GM12878 (cell line): ENCODE results near the gene IRF1. TPM values are rescaled to one million over a fixed set of nuclear protein-coding genes. Genes with fewer than 3 reads are reported as not detected.

ENCODE experiments used
- BCL11A ChIP-seq: IDR thresholded peaks from 2 replicates; pipeline ENCODE4 v1.6.1; 2011; ENCODE audit warnings: low read depth, low read length
- BRCA1 ChIP-seq: IDR thresholded peaks from 2 replicates; pipeline ENCODE4 v1.6.1; 2011; ENCODE audit warnings: low read depth, low read length, improper control_type of control experiment
- CHD1 ChIP-seq: IDR thresholded peaks from 2 replicates; pipeline ENCODE4 v1.6.1; 2012; ENCODE audit warnings: low read depth, low read length, improper control_type of control experiment
- CHD2 ChIP-seq: IDR thresholded peaks from 2 replicates; pipeline ENCODE4 v1.6.1; 2011; ENCODE audit warnings: low read depth, low read length, improper control_type of control experiment, borderline replicate concordance
- EP300 ChIP-seq, 2 experiments: fragments of 150-350 bp in 1 of 2; IDR thresholded peaks; 2 replicates each; pipeline ENCODE4 v1.6.1; 2011 to 2012; ENCODE audit warnings: low read depth in 2 of 2, low read length in 2 of 2, borderline replicate concordance in 1 of 2, improper control_type of control experiment in 1 of 2, inconsistent platforms in 1 of 2; ENCODE audit not compliant: control insufficient read depth in 1 of 2
- FOS ChIP-seq: IDR thresholded peaks from 3 replicates; pipeline ENCODE4 v1.6.1; 2011; ENCODE audit warnings: borderline replicate concordance; ENCODE audit not compliant: insufficient read length; ENCODE audit errors: extremely low read depth
- MYC ChIP-seq: IDR thresholded peaks from 2 replicates; pipeline ENCODE4 v1.6.1; 2011; ENCODE audit warnings: mild to moderate bottlenecking, low read length, moderate library complexity, inconsistent platforms; ENCODE audit not compliant: insufficient read depth, insufficient replicate concordance, insufficient read length, severe bottlenecking
- NR2C1 ChIP-seq: fragments of 450-650 bp; IDR thresholded peaks from 2 replicates; pipeline ENCODE4 v1.6.1; 2017; ENCODE audit warnings: antibody characterized with exemption, mild to moderate bottlenecking, moderate library complexity
- RELA ChIP-seq: fragments of 450-650 bp; IDR thresholded peaks from 2 replicates; pipeline ENCODE4 v1.8.0; 2014; ENCODE audit warnings: borderline replicate concordance; ENCODE audit not compliant: partially characterized antibody
- SIX5 ChIP-seq: IDR thresholded peaks from 2 replicates; pipeline ENCODE4 v1.6.1; 2011; ENCODE audit warnings: mild to moderate bottlenecking, low read depth, low read length, moderate library complexity; ENCODE audit not compliant: severe bottlenecking
- SMC3 ChIP-seq: IDR thresholded peaks from 2 replicates; pipeline ENCODE4 v1.6.1; 2011; ENCODE audit warnings: low read length, improper control_type of control experiment, borderline replicate concordance
- STAT3 ChIP-seq: IDR thresholded peaks from 2 replicates; pipeline ENCODE4 v1.6.1; 2011; ENCODE audit warnings: low read depth, low read length, improper control_type of control experiment
- ZZZ3 ChIP-seq: IDR thresholded peaks from 2 replicates; pipeline ENCODE4 v1.6.1; 2011; ENCODE audit warnings: low read depth; ENCODE audit not compliant: control insufficient read depth, insufficient read length
- polyA plus RNA-seq, 11 experiments: library from polyadenylated mRNA; depleted of rRNA in 4 of 11; unstranded in 6 of 11; stranded (reverse) in 5 of 11; fragments of >200 nt; fragmentation: Nextera tagmentation in 4 of 11; fragmentation: Illumina TruSeq in 1 of 11; extraction: Ambion mirVana in 4 of 11; extraction: Trizol in 1 of 11; gene quantifications; 1 replicate in 1 of 11; 2 replicates in 10 of 11; pipeline versions ENCODE4 v1.2.1 to v1.2.3, GENCODE V29; 2011 to 2016; ENCODE audit warnings: inconsistent platforms in 2 of 11, missing spikeins in 2 of 11, low read depth in 1 of 11
- total RNA-seq, 4 experiments: library from RNA; depleted of rRNA in 3 of 4; stranded (reverse); fragments of >200 nt in 3 of 4; fragmentation: Illumina TruSeq in 1 of 4; extraction: Trizol in 1 of 4; gene quantifications; 2 replicates each; pipeline versions ENCODE4 v1.2.1 to v1.2.3, GENCODE V29; 2013 to 2021
- TF ChIP-seq, protein P1 (sequence below): fragments of 450-650 bp; IDR thresholded peaks from 2 replicates; pipeline ENCODE4 v1.6.1; 2017; ENCODE audit warnings: mild to moderate bottlenecking
- TF ChIP-seq, protein P2 (sequence below): fragments of 450-650 bp; IDR thresholded peaks from 2 replicates; pipeline ENCODE4 v1.6.1; 2017; ENCODE audit warnings: mild to moderate bottlenecking, moderate library complexity
- TF ChIP-seq, protein P3 (sequence below): fragments of 450-650 bp; IDR thresholded peaks from 2 replicates; pipeline ENCODE4 v1.6.1; 2018; ENCODE audit warnings: borderline replicate concordance, mild to moderate bottlenecking; ENCODE audit not compliant: partially characterized antibody
- TF ChIP-seq, protein P4 (sequence below): IDR thresholded peaks from 2 replicates; pipeline ENCODE4 v1.6.1; 2012; ENCODE audit warnings: low read length, inconsistent platforms
- TF ChIP-seq, protein P5 (sequence below): IDR thresholded peaks from 2 replicates; pipeline ENCODE4 v1.6.1; 2012; ENCODE audit warnings: low read depth, low read length, improper control_type of control experiment

Gene IRF1
- total and polyA plus RNA-seq, 10 of the 15 experiments (the other 5 are each of a cell fraction or from before 2014, with no cell fraction given) = 6.9 to 68.0 (median 49.6) TPM

DNA sequence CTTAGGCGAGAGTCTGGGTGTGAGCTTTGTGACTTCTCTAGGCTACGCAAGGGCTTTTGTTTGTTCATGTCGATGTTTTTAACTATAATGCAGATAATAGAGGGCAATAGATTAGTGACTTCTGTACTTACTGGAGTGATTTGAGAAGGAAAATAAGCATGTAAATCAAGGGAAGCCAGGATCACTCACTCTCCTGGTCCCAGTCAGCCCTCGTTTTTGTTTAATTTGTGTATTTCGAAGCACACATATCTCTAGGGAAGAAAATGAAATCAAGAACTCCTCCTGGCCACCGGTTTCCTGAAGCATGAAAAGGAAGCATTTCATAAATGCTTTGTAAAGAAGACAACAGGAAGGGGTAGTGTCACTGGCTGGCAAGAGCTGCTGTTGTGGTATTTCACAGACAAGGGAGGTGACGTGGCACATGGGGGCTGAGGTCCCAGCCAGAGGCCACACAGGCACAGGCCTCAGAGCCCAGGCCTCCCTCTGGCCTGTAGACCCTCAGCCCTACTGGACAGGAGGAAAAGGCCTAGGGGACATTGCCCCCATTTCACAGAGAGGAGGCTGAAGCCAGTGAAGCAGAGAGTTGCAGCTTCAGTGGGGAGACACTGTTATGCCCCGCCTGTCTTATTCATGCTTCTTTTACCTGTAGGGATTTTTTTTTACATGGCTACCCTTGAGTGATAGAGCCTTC lies 34.1 kb downstream of the IRF1 start (continued):
- TF ChIP-seq, protein P1, sequence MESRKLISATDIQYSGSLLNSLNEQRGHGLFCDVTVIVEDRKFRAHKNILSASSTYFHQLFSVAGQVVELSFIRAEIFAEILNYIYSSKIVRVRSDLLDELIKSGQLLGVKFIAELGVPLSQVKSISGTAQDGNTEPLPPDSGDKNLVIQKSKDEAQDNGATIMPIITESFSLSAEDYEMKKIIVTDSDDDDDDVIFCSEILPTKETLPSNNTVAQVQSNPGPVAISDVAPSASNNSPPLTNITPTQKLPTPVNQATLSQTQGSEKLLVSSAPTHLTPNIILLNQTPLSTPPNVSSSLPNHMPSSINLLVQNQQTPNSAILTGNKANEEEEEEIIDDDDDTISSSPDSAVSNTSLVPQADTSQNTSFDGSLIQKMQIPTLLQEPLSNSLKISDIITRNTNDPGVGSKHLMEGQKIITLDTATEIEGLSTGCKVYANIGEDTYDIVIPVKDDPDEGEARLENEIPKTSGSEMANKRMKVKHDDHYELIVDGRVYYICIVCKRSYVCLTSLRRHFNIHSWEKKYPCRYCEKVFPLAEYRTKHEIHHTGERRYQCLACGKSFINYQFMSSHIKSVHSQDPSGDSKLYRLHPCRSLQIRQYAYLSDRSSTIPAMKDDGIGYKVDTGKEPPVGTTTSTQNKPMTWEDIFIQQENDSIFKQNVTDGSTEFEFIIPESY = no peak
- TF ChIP-seq MYC (no peak), CHD1 (no peak), NR2C1 (no peak; the same call in 1 of the 2 replicates), BRCA1 (no peak), BCL11A (no peak), SMC3 (no peak), STAT3 (no peak), RELA (no peak), ZZZ3 (no peak), EP300 (IDR thresholded peaks at IDR 0.05; ENCODE audit: borderline replicate concordance in 1 of 2, control insufficient read depth in 1 of 2, low read depth in 2 of 2, low read length in 2 of 2) (peak in 1 of 2 experiments; percentile 23; a peak in 1 of 4 replicates), SIX5 (no peak), CHD2 (no peak), FOS (no peak)
- TF ChIP-seq, protein P2, sequence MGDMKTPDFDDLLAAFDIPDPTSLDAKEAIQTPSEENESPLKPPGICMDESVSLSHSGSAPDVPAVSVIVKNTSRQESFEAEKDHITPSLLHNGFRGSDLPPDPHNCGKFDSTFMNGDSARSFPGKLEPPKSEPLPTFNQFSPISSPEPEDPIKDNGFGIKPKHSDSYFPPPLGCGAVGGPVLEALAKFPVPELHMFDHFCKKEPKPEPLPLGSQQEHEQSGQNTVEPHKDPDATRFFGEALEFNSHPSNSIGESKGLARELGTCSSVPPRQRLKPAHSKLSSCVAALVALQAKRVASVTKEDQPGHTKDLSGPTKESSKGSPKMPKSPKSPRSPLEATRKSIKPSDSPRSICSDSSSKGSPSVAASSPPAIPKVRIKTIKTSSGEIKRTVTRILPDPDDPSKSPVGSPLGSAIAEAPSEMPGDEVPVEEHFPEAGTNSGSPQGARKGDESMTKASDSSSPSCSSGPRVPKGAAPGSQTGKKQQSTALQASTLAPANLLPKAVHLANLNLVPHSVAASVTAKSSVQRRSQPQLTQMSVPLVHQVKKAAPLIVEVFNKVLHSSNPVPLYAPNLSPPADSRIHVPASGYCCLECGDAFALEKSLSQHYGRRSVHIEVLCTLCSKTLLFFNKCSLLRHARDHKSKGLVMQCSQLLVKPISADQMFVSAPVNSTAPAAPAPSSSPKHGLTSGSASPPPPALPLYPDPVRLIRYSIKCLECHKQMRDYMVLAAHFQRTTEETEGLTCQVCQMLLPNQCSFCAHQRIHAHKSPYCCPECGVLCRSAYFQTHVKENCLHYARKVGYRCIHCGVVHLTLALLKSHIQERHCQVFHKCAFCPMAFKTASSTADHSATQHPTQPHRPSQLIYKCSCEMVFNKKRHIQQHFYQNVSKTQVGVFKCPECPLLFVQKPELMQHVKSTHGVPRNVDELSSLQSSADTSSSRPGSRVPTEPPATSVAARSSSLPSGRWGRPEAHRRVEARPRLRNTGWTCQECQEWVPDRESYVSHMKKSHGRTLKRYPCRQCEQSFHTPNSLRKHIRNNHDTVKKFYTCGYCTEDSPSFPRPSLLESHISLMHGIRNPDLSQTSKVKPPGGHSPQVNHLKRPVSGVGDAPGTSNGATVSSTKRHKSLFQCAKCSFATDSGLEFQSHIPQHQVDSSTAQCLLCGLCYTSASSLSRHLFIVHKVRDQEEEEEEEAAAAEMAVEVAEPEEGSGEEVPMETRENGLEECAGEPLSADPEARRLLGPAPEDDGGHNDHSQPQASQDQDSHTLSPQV = no peak
- TF ChIP-seq, protein P3, sequence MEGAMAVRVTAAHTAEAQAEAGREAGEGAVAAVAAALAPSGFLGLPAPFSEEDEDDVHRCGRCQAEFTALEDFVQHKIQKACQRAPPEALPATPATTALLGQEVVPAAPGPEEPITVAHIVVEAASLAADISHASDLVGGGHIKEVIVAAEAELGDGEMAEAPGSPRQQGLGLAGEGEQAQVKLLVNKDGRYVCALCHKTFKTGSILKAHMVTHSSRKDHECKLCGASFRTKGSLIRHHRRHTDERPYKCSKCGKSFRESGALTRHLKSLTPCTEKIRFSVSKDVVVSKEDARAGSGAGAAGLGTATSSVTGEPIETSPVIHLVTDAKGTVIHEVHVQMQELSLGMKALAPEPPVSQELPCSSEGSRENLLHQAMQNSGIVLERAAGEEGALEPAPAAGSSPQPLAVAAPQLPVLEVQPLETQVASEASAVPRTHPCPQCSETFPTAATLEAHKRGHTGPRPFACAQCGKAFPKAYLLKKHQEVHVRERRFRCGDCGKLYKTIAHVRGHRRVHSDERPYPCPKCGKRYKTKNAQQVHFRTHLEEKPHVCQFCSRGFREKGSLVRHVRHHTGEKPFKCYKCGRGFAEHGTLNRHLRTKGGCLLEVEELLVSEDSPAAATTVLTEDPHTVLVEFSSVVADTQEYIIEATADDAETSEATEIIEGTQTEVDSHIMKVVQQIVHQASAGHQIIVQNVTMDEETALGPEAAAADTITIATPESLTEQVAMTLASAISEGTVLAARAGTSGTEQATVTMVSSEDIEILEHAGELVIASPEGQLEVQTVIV = no peak
- TF ChIP-seq, protein P4, sequence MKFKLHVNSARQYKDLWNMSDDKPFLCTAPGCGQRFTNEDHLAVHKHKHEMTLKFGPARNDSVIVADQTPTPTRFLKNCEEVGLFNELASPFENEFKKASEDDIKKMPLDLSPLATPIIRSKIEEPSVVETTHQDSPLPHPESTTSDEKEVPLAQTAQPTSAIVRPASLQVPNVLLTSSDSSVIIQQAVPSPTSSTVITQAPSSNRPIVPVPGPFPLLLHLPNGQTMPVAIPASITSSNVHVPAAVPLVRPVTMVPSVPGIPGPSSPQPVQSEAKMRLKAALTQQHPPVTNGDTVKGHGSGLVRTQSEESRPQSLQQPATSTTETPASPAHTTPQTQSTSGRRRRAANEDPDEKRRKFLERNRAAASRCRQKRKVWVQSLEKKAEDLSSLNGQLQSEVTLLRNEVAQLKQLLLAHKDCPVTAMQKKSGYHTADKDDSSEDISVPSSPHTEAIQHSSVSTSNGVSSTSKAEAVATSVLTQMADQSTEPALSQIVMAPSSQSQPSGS = no peak
- TF ChIP-seq, protein P5, sequence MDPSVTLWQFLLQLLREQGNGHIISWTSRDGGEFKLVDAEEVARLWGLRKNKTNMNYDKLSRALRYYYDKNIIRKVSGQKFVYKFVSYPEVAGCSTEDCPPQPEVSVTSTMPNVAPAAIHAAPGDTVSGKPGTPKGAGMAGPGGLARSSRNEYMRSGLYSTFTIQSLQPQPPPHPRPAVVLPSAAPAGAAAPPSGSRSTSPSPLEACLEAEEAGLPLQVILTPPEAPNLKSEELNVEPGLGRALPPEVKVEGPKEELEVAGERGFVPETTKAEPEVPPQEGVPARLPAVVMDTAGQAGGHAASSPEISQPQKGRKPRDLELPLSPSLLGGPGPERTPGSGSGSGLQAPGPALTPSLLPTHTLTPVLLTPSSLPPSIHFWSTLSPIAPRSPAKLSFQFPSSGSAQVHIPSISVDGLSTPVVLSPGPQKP = no peak
